HG03066 (cell line): ENCODE results near the gene FAM216A.
"Not testable (repeated sequence)": the region's sequence is repeated elsewhere in the genome, so short reads cannot be mapped to it uniquely, and the experiment has no call there.

ENCODE experiments used
- ATAC-seq: cut with Tn5 transposase; IDR thresholded peaks from one replicate; pipeline ENCODE4 v1.9.1; 2021; ENCODE audit warnings: low read depth; ENCODE audit not compliant: unreplicated experiment

FAM216A gene, protein sequence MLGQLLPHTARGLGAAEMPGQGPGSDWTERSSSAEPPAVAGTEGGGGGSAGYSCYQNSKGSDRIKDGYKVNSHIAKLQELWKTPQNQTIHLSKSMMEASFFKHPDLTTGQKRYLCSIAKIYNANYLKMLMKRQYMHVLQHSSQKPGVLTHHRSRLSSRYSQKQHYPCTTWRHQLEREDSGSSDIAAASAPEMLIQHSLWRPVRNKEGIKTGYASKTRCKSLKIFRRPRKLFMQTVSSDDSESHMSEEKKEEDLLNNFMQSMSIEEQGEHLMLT

GRCh38 chr12:110468214-110469048 is at the start of gene FAM216A, which contains the start of gene GPN3:
Gene FAM216A (plus strand): TSS chr12:110468845. CDS start chr12:110468876, 31 bp downstream.
Gene GPN3 (minus strand): TSS chr12:110468257. CDS start chr12:110468203, 54 bp downstream.
- ATAC-seq, result peak; percentile 75

DNA sequence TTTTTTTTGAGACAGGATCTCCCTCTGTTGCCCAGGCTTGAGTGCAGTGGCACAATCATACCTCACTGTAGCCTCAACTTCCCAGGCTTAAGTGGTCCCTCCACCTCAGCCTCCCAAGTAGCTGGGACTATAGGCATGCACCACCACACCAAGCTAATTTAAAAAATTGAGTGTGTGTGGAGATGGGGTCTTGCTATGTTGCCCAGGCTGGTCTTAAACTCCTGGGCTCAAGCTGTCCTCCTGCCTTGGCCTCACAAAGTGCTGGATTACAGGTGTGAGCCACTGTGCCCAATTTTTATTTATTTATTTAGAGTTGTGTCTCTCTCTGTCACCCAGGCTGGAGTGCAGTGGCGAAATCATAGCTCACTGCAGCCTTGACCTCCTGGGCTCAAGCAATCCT is 48.0 kb upstream of the FAM216A start:
- not testable (repeated sequence) for ATAC-seq

DNA sequence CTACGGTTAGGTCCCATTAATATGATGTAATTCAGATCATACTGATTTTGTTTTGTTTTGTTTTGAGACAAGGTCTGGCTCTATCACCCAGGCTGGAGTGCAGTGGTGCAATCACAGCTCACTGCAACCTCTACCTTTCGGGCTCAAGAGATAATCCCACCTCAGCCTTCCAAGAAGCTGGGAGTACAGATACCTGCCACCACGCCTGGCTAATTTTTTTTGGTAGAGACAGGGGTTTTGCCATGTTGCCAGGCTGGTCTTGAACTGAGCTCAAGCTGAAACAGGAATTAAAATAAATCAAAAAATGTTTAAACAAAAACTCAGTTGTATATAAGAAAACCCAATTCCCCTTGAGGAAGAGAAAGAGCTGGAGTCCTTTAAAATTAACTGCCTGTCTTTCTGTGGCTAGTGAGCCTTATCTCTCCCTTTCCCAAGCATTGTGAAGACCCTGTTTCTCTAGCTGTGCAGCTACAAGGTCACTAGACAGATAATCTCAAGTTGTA is 47.4 kb upstream of the FAM216A start:
- ATAC-seq, result no peak

GRCh38 chr12:110421701-110422100 is 46.9 kb upstream of the FAM216A start:
- ATAC-seq, result no peak

GRCh38 chr12:110424237-110424636 is 44.4 kb upstream of the FAM216A start:
- ATAC-seq, result no peak

DNA sequence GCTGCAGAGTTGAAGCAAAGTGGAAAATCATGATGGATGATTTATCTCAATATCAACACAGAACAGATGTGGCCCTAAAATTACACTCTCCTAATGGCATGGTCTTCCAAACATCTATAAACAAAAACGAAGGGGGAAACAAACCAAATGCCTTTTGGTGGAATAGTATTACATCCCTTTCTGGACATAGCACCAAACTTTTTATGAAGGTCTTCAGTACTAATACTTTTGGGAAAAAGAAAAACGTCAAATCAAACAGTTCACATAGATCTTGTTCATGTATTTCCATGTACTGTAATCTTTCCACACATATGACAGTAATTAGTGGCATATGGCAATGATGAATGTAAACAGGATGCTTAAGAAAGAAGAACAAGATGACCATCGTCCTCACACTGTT is 42.2 kb upstream of the FAM216A start:
- ATAC-seq, result no peak

- not testable (repeated sequence) for ATAC-seq
Observed at GRCh38 chr12:110429676-110430075, 39.0 kb upstream of the FAM216A start.

- no peak for ATAC-seq
Observed at GRCh38 chr12:110431957-110432587, 36.6 kb upstream of the FAM216A start.

GRCh38 chr12:110436231-110436630 is 32.4 kb upstream of the FAM216A start:
- ATAC-seq, result no peak

DNA sequence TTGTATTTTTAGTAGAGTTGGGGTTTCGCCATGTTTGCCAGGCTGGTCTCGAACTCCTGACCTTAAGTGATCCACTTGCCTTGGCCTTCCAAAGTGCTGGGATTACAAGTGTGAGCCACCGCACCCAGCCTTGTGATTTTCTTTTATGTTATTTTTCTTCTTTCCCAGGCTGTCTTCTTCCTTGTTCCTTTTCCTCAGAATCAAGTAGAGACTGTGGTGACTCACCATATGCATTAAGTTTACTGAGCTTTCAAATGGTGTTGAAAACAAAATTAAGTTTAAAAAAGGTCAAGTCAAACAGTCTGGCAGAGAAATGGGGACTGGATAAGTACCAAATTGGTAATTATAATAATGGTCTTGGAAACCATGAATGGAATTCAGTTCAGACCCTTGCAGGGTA is 24.2 kb upstream of the FAM216A start:
- no peak for ATAC-seq

DNA sequence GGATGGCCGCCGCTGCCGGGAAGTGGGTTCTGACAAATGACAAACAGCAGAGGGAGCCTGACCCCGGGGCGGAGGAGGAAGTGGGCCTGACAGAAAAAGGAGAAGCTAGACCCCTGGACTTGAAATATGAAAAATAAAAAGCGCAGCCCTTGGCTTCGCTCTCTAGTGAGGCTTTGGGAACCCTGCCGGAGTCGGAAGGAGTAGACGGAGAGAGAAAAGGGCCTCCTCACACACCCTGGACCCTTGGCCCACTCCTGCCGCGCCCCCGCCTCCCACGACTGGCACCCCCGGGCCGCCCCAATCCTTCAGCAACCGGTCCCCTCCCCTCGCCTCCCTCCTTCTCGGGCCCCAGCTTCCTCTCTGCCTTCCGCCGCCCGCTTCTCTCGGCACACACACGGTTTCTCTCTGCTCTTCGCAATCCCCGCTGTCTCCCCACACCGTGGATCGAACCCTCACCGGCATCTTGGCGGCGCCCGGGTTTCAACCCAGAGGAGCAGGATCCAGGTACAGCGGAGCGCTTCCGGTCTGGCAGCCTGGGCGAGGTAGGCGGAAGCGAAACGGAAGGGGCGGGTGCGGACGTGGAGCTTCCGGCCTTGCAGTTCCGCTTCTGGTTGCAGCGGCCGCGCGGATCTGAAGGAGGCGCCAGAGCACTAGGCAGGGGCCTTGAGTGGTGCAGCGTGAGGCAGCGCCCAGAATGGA is 18.7 kb upstream of the FAM216A start, which contains the start of gene ARPC3:
TSS of gene ARPC3 (minus strand) at position 539 of the 699 bp plus-strand sequence. CDS start at position 462, 77 bp downstream.
- ATAC-seq, result peak; percentile 92

DNA sequence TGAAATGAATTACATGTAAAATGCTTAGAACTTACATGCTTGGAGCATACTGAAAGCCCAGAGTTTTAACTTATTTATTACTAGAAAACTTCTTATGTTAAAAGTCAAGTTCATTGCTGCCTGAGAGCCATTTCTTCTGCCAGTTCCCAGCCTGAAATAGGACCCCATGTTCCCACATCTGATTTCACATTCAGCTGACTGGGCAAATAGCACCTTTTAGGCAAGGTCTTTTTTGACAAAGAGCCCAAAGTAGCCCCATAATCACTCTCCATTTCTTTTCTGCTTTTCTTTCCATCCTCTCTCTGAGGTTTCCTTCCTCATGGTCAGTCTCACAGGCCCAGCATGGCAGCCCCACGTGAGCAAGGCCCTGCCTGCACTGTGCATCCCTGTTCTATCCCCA is 17.4 kb upstream of the FAM216A start:
- no peak for ATAC-seq

- ATAC-seq, result no peak
Observed at GRCh38 chr12:110453569-110454296, 14.9 kb upstream of the FAM216A start.

GRCh38 chr12:110458756-110459155 is 9.9 kb upstream of the FAM216A start:
- no peak for ATAC-seq

- not testable (repeated sequence) for ATAC-seq
Observed at GRCh38 chr12:110461189-110461588, 7.5 kb upstream of the FAM216A start.

DNA sequence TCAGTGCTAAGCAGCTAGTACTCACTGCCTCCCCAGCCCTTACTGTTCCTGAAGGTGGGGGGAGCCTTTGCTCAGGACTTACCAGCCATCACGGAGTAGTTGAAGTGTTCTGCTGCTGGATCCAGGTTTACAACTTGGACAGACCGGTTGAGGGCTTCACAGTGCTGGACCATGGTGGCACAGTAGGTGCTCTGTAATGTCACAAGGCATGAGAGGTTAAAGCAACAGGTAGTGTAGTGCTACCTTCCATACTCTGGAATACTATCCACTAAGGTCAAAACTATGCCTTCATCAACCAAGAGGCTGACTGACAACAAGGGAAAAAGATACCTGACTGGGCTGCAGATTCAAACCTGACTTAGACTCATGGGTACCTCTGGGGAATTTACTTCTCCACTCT is 3.6 kb upstream of the FAM216A start:
- ATAC-seq, result no peak

- ATAC-seq, result not testable (repeated sequence)
Observed at GRCh38 chr12:110465765-110466164, 2.9 kb upstream of the FAM216A start.

- no peak for ATAC-seq
Observed at GRCh38 chr12:110466791-110467190, 1.9 kb upstream of the FAM216A start.

DNA sequence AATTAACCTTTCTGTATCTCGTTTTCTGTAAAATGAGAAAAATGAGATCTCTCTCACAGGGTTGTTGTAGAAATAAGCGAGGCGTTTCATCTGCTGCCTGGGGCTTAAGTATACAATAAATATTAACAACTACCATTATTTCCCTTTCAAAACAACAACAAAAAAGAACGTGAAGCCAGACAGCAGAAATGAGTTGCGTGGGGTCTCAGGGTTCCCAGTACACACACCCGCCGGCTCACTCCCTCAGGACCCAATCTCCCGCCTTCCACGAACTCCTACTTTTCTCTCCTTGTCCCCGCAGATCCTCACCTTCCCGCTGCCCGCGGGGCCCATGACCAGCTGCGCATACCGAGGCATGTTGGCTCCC is 815 bp upstream of the FAM216A start:
- no peak for ATAC-seq

DNA sequence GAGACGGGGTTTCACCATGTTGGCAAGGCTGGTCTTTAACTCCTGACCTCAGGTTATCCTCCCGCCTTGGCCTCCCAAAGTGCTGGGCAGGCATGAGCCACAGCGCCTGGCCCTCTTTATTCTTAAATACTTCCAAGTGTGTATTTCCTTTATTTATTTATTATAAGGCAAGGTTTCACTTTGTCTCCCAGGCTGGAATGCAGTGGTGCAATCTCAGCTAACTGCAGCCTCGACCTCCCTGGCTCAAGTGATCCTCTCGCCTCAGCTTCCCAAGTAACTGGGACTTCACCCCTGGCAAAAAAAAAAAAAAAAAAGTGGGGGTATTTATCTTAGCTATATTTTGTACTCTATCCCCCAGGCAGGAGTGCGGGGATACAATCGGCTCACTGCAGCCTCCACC is 6.8 kb downstream of the FAM216A start:
- ATAC-seq, result no peak
